GM18951 (cell line): ENCODE measurements around the gene CRADD.

Experiments used
- POLR2A ChIP-seq: IDR thresholded peaks from 4 replicates; pipeline ENCODE4 v1.6.1; 2011; ENCODE audit warnings: mild to moderate bottlenecking; ENCODE audit not compliant: insufficient read length, insufficient read depth; ENCODE audit errors: extremely low read depth
- in situ Hi-C: fragments of 300-500 bp; cut with MboI; formaldehyde crosslinking; loops from one replicate; pipeline ENCODE4 v1.12.0; 2022; ENCODE audit warnings: low sequenced_read_pairs, mixed read lengths, inconsistent platforms; ENCODE audit not compliant: unreplicated experiment

The CRADD gene

DNA sequence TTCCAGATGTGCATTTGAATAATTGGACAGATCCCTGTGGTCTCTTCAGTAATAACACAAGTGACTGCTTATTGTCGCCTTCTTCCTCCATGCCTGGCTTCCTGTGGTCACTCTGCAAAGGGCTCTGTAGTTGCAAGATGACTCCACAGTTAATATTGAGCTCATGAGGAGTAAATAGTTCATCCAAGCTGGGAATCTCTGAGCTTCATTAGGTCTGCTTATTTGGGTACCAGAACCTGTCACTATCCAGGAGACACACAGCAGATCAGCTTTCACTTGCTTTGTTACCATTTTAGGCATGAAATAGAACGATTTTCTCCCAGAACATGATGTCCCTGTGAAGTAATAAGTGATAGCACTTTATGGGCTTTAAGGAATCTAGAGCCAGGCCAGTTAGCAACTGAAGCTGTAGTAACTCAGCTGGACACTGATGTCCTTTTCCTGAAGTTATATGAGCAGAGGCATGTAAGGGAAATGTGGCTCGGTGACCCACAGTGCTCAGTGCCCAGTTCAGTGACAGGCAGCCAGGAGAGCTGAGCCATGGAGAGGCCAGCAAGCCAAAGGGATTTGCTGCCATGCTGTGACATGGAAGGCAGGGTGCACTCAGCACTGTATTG, 50.1 kb downstream of the CRADD start:
- no peak for TF ChIP-seq POLR2A
- in situ Hi-C loops, result no loop called here

DNA sequence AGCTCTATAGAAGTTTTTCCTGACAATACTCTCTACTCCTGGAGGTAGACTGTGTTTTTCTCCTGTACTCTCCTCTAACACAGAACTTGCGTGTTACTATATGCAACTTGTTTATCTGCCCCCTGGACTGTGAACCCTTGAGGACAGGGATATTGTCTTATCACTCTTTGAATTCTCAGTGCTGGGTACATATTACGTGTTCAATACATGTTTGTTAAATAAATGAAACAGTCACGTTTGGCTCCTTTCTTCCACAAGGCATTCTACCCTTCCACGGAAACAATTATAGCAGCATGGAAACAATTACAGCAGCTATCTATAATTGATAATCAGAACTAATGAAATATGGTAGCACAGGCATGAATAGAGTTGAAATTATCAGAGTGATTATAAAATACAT, 50.7 kb downstream of the CRADD start:
- TF ChIP-seq POLR2A, result no peak
- in situ Hi-C loops, result no loop called here

DNA sequence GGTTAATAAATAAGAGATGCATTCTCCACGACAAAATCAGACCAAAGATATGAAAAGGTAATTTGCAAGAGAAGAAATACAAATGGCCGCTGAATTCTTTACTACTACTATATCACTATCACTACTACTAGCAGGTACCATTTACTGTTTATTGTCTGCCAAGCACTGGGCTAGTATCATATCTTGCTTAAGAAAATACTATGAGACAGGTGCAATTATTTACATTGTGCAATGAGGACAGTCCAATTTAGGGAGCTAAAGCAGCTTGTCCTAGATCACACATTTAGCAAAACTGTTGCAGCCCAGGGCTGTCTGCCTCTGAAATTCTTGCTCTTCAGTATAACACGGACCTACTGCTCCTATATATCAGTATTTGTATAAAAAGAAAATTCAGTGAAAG, 52.8 kb downstream of the CRADD start:
- in situ Hi-C loops, result no loop called here
- TF ChIP-seq POLR2A, result no peak

DNA sequence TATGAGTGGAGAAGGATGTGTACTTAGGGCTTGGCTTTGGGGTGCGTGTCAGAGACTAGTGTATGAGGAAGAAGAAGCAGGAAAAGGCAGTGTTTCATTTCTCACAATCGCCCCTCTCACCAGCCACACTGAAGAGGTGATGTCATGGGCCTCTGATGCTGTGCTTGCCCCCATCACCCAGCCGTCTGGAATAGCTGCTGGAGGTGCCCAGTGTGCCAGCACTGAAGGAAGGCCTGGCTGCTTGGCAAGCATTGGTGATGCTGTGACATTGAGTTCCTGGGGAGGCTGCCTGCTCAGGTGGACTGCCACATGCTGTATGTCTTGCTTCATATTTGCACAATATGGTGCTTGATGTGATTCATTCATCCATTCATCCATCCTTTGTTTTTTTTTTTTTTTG, 56.2 kb downstream of the CRADD start:
- in situ Hi-C loops, result no loop called here
- no peak for TF ChIP-seq POLR2A

DNA sequence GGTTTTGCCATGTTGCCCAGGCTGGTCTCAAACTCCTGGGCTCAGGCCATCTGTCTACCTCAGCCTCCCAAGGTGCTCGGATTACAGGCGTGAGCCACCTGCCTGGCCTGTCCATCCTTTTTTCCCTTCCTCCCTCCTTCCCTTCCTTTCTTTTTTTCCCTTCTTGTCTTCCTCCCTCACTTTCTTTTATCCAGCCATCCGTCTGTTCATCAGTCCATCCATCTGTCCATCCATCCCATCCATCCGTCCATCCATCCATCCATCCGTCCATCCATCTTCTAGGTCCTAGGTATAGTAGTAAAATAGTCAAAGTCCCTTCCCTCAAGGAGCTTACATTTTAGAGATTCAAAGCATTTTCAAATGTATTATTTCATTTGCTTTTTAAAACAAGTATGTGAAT, 56.8 kb downstream of the CRADD start:
- in situ Hi-C loops, result no loop called here
- TF ChIP-seq POLR2A, result no peak

DNA sequence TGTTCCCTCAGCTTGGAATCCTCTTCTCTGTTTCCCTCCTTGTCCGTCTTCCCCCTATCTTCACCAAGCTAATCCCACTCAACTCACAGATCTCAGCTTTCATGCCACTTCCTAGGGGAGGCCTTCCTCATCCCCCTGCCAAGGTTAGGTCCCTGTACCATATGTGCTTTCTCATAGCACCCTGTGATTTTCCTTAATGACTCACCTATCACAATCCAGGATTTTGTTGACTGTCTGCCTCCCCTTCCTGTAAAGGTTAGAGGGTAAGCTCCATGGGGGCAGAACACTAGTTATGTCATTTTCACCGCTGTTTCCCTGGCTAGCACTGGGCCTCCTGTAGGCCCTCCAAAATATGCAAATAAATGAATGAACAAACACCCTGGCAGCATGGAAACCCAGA, 57.6 kb downstream of the CRADD start:
- in situ Hi-C loops, result no loop called here
- no peak for TF ChIP-seq POLR2A

DNA sequence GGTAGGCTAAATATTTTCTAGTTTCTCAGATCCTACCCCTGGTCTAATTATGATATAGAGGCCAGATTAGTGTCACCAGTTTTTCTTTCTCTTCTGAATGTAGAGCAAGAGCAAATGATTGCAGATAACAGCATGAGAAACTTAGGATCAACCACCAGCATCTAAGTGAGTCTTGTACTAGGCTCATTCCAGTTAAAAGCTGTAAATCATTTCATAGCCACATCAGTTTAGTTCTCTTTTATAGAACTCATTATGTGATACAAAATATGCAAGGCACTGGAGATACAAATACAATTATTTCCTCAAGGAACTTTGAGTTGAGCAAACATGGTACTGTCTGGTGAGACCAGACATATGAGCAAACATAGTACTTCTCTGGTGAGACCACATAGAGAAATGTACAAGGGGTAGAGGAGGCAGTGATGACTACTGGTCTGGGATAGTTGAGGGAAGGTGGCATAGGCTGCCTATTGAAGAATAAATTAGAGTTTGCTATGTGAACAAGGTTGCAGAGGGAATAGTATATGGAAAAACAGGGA, 59.5 kb downstream of the CRADD start:
- in situ Hi-C loops, result no loop called here
- no peak for TF ChIP-seq POLR2A

DNA sequence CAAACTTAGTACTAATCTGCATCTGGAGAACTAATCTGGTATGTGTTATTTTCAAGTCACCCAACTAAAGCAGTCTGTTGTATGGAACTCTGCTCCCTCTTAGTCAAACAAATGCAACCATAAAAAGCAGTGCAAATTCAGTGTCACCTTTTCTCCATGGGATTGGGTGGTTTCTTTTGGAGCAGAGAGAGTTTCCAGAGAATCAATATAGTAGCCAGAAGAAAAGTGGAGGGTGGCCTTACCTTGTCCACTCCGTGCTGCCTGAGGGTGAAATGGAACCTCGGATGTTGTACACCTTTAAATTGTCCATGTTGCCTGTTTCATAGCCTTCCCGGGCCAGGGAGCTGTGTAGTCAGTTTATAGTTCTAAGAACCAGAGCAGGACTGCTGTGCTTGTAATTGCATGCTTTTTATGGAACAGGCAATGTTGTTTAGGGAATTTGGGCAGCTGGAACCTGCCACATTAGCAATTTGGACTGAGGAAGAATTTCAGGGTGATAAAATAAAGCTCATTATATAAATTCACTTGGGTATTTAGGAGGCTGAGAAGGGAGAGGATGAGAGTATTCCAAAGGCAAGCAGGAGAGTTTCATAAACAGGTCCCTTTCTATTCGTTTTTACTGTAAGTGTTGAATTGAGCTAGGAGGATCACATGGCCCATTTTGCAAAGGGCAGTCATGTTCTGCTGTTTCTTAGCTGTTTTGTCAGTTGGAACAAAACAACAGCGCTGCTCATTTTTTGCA, 60.5 kb downstream of the CRADD start:
- in situ Hi-C loops, result no loop called here
- TF ChIP-seq POLR2A, result no peak

DNA sequence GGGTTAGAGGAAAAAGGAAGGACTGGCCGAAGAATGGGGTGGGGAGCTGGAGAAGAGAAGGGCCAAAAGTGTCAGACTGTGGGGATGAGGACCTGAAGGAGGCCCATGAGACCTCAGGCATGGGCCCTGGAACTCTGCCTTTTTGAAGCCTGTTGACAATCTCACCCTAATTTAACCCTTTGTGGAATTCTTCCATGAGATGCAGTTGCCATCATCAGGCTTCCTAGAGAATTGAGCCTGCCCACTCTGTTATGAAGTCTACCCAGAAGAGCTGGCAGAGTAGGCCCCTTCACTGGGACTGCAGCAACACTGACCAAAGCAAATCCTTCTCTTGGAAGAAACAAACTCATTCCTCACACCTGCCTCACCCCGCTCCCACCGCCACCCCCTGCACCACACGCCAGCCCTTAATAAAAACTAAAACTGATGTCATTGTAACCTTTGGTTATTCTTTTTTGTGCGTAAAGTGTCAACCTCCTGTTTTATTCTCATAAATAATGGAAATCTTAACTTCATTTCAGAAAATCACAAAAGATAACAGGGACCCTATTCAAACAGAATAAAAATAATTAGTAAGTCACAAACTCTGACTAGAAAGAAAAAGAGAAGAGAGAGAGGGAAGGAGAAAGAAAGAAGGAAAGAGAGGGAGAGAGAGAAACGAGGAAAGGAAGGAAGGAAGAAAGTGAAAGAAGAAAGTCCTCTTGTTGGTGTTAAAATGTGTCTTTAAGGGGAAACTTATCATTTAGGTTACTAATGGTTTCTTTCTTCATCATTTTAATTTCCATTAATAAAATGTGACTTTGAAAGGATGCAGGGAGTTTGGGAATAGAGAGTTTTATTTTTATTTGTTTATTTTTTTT, 61.3 kb downstream of the CRADD start:
- no peak for TF ChIP-seq POLR2A
- in situ Hi-C loops, result no loop called here

DNA sequence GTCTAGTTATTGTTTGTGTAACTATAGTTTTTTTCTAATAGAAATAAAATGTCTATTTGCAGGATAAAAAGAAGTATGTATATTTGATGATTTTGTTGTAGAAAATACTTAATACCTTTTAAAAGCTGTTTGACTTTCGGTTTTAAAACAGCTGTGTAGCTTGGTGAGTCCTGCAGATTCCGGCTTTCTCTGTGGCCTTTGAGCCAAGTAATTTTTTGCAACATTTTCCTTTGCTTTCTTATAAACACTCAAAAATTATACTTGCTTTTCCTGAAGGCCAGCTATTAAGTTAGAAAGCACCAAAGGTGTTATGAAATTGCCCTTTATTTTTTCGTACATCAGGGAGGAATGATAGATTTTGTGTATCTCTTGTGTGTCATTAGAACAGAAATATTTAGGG, 63.6 kb downstream of the CRADD start:
- in situ Hi-C loops, result no loop called here
- TF ChIP-seq POLR2A, result no peak

DNA sequence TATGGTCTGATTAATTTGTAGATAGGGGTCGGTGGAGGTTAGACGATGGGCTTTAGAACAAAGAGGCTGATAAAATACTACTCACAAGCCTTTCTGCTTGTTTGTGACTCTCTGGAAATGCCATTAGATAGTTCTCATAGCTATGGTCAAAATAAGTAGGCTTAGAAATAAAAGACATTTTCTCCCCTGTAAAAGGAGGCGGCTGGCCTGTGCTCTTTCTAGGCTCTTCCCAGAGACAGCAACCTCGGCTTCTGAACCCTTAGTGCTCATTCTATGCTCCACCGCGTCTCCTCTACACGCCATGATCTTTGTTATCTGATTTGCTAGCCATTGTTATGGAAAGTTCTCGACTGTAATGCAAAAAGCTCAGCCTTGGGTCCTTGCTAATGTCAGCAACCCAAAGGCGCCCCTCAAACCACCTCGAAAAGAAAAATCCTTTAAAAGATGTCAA, 64.5 kb downstream of the CRADD start:
- in situ Hi-C loops, result no loop called here
- no peak for TF ChIP-seq POLR2A

DNA sequence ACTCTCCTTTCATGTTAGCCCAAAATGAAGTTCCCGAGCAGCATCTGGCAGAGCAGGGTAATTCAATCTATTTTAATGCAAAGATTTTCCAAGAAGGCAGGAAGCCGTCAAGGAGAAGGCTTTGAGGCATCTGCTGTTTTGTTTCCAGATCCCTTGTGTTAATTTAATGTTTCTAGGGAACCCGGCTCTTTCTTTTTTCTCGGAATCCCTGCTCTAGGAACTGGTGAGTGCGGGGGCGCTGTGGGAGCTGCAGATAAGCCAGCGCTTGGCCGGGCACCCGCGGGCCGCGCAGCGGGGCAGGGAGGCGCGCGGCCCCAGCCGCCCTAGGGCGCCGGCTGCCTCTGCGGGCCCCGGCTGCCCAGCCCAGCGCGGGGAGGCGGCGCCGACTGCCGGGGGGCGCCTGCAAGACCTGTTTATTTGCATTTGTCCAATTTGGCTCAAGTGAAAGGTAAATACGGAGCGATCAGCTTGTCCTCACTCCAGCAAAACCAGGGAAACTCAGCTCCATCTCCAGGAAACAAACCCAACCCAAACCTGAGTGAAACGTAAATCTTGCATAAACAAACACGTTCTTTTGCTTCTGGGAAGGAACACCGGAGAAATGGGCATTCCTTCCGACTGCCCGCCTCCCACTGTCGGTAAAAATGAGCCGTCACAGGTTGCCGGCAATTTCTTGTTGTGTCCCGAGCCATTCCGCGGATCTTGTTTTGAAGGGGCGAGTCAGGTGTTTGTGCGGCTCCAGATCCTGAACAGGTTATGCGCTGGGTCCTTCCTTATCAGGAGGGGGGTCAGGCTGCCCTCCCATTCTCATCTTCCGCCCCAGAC, 65.1 kb downstream of the CRADD start:
- in situ Hi-C loops, result no loop called here
- no peak for TF ChIP-seq POLR2A

DNA sequence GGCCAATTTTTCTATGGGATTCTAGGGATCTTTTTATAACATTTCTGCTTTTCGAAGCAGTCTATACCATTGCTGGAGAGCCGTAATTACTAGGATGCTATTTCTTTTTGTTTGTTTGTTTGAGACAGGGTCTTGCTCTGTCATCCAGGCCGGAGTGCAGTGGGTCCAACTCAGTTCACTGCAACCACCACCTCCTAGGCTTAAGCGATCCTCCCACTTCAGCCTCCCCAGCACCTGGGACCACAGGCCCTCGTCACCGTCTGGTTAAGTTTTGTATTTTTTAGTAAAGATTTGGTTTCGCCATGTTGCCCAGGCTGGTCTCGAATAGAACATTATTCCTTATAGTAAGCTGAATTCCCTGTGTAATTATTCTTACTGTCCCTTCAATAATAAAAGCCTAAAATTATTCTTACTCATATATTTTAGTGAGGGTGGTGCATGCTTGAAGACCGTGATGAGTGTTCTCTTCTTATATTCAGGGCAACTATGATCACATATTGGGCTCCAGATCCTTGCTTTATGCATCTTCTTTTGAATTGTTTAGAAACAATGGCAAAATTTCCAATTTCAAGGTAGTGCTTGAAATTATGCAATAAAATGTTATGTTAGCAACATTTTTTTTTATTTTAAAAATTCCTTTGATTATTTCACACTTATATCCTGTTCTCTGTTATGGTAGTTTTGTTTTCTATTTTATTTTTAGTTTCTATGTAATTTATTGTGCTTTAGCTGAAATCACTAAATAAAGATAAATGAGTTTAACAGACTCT, 66.2 kb downstream of the CRADD start:
- no peak for TF ChIP-seq POLR2A
- in situ Hi-C loops, result no loop called here
